ENCODE measurements around the gene ITGB7. TPM values are rescaled to one million over a fixed set of nuclear protein-coding genes. Genes with fewer than 3 reads are reported as not detected.
A peak's percentile ranks its signal among the peaks of the same experiment; 100 is the strongest.

ITGB7 gene
- total RNA-seq, 1 experiment from 2014 or later: 0.98 TPM

DNA sequence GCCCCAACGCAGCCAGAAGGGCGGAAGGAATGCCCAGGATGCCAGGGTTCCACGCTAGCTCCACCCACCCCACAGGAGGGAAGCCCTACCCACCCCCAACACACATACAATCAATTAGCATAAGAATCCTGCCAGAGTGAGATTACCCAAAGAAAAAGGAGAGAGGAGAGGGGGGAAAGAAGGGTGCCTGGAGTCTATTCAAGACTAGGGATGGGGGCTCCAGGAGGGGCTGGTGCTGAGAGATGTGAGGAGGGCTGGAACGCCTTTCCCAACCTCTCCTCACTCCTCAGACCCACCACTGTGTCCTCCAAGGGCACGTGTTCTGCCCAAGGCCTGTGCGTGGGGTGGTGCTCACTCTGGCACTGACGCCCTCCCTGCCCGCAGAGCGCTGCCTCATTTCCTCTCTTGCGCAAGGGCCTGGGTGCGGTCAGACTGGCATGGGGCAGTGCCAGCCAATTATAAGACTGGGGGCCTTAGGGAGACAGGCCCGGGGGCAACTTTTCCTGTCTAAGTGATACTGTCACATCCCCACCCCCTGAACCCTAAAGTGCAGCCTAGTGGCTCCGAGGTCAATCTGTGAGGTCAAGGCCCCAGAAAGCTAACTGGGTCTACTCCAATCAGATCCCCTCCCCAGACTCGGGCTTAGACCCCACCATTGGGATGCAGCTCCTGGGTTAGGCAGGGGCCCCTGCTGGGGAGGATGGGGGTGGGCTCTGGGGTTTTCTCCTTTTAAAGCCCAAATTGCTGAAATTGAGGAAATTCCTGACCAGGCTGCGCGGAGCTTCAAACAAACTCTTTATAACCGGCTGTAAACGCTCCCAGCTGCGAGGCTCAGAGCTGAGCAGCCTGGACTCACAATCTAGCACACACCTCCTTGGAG lies 10.2 kb upstream of the ITGB7 start:
- in situ Hi-C loops (cut with HindIII; ENCODE audit: low pct_unique_long_range_greater_than_20kb, low sequenced_read_pairs) (no loop called here), intact Hi-C loops (cut with micrococcal nuclease; ENCODE audit: unreplicated experiment) (loop anchor here (5.0 kb wide), 1 partner anchor 35 kb away; a partner anchor contains a TSS)
- no peak for ATAC-seq
- no peak for DNase-seq (ENCODE audit: low read depth, low spot score)
- peak overlapping the region in 1 of 2 experiments; percentile 68; a peak in 2 of 4 replicates for H3K4me3 ChIP-seq (ENCODE audit: low read depth in 2 of 2, low read length in 2 of 2)
- no peaks in the 10 kb centered on the region for H3K9me3 ChIP-seq (ENCODE audit: control insufficient read depth, insufficient read depth, low read depth, low read length)
- H3K27me3 ChIP-seq (ENCODE audit: control insufficient read depth, insufficient read depth, low read length): no peaks in the 10 kb centered on the region
- no TSS peak for BruUV-seq (replicated peaks)
- TF ChIP-seq POLR2AphosphoS5 (IDR thresholded peaks at IDR 0.05; ENCODE audit: low read depth, low read length) (no peak), TCF7L2 (IDR thresholded peaks at IDR 0.05; ENCODE audit: low read depth, low read length) (peak; percentile 28; the same call in 1 of the 2 replicates), SIN3A (IDR thresholded peaks at IDR 0.05; ENCODE audit: borderline replicate concordance, insufficient read depth, low read depth, low read length) (no peak)
- TF ChIP-seq, protein P1, sequence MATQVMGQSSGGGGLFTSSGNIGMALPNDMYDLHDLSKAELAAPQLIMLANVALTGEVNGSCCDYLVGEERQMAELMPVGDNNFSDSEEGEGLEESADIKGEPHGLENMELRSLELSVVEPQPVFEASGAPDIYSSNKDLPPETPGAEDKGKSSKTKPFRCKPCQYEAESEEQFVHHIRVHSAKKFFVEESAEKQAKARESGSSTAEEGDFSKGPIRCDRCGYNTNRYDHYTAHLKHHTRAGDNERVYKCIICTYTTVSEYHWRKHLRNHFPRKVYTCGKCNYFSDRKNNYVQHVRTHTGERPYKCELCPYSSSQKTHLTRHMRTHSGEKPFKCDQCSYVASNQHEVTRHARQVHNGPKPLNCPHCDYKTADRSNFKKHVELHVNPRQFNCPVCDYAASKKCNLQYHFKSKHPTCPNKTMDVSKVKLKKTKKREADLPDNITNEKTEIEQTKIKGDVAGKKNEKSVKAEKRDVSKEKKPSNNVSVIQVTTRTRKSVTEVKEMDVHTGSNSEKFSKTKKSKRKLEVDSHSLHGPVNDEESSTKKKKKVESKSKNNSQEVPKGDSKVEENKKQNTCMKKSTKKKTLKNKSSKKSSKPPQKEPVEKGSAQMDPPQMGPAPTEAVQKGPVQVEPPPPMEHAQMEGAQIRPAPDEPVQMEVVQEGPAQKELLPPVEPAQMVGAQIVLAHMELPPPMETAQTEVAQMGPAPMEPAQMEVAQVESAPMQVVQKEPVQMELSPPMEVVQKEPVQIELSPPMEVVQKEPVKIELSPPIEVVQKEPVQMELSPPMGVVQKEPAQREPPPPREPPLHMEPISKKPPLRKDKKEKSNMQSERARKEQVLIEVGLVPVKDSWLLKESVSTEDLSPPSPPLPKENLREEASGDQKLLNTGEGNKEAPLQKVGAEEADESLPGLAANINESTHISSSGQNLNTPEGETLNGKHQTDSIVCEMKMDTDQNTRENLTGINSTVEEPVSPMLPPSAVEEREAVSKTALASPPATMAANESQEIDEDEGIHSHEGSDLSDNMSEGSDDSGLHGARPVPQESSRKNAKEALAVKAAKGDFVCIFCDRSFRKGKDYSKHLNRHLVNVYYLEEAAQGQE (IDR thresholded peaks at IDR 0.05; ENCODE audit: insufficient read depth in 1 of 2, low read depth in 2 of 2, low read length in 1 of 2): no peak
- TF ChIP-seq, protein P2, sequence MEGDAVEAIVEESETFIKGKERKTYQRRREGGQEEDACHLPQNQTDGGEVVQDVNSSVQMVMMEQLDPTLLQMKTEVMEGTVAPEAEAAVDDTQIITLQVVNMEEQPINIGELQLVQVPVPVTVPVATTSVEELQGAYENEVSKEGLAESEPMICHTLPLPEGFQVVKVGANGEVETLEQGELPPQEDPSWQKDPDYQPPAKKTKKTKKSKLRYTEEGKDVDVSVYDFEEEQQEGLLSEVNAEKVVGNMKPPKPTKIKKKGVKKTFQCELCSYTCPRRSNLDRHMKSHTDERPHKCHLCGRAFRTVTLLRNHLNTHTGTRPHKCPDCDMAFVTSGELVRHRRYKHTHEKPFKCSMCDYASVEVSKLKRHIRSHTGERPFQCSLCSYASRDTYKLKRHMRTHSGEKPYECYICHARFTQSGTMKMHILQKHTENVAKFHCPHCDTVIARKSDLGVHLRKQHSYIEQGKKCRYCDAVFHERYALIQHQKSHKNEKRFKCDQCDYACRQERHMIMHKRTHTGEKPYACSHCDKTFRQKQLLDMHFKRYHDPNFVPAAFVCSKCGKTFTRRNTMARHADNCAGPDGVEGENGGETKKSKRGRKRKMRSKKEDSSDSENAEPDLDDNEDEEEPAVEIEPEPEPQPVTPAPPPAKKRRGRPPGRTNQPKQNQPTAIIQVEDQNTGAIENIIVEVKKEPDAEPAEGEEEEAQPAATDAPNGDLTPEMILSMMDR (IDR thresholded peaks at IDR 0.05): no peak
- ChIA-PET POLR2A (interaction anchor here (0.5 kb wide), 1 partner anchor 26 kb away, joined by 8 read pairs; no protein-coding TSS in a partner anchor), CTCF (no interaction called here)
- no peaks in the 10 kb centered on the region for H3K36me3 ChIP-seq (ENCODE audit: control insufficient read depth, insufficient read depth, low read length)
- peaks cover 38% of the 10 kb centered on the region for H3K4me1 ChIP-seq (ENCODE audit: control insufficient read depth, insufficient read depth, low read length)
- peak overlapping the region; percentile 73 for H3K27ac ChIP-seq (ENCODE audit: low read length)

DNA sequence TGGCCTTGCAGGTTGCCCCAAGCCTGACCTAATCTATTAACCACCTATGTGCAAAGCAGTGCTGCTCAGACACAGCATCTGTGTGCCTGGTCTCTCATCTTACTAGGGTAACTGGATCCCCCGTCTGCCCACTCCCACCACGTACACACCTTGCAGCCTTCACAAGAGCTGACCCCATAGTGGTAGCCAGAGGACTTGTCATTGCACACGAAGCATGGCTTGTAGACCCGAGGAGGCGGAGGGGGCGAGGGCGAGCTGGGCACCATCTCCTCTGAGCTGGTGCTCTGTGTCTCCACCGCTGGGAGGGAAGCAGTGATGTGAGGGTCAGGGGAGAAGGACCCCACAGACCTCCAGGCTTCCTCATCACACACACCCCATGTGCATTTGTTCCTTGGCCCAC lies 8.4 kb upstream of the ITGB7 start:
- no peak for DNase-seq (ENCODE audit: low read depth, low spot score)
- POLR2A ChIA-PET: interaction anchor here (0.6 kb wide), 1 partner anchor 130 kb away, joined by 3 read pairs; no protein-coding TSS in a partner anchor
- in situ Hi-C loops (cut with HindIII; ENCODE audit: low pct_unique_long_range_greater_than_20kb, low sequenced_read_pairs) (no loop called here), intact Hi-C loops (cut with micrococcal nuclease; ENCODE audit: unreplicated experiment) (loop anchor here (5.0 kb wide), 1 partner anchor 37 kb away; a partner anchor contains a TSS)
- no peaks in the 10 kb centered on the region for H3K27me3 ChIP-seq (ENCODE audit: control insufficient read depth, insufficient read depth, low read length)
- BruUV-seq (replicated peaks): no TSS peak
- no peak for TF ChIP-seq POLR2AphosphoS5 (IDR thresholded peaks at IDR 0.05; ENCODE audit: low read depth, low read length)
- no peak for TF ChIP-seq TCF7L2 (IDR thresholded peaks at IDR 0.05; ENCODE audit: low read depth, low read length)
- TF ChIP-seq, protein P1 (IDR thresholded peaks at IDR 0.05; ENCODE audit: insufficient read depth in 1 of 2, low read depth in 2 of 2, low read length in 1 of 2): no peak
- no peak for TF ChIP-seq SIN3A (IDR thresholded peaks at IDR 0.05; ENCODE audit: borderline replicate concordance, insufficient read depth, low read depth, low read length)
- TF ChIP-seq, protein P2 (IDR thresholded peaks at IDR 0.05): no peak
- no peak overlapping the region; the same call in 1 of the 2 replicates for H3K27ac ChIP-seq (ENCODE audit: low read length)
- H3K4me1 ChIP-seq (ENCODE audit: control insufficient read depth, insufficient read depth, low read length): peaks cover 31% of the 10 kb centered on the region
- H3K4me3 ChIP-seq (ENCODE audit: low read depth in 2 of 2, low read length in 2 of 2): no peak overlapping the region
- no peaks in the 10 kb centered on the region; the same call in 1 of the 2 replicates for H3K36me3 ChIP-seq (ENCODE audit: control insufficient read depth, insufficient read depth, low read length)
- ATAC-seq: no peak
- CTCF ChIA-PET: no interaction called here
- H3K9me3 ChIP-seq (ENCODE audit: control insufficient read depth, insufficient read depth, low read depth, low read length): no peaks in the 10 kb centered on the region

All from Panc1 (cell line).